Measurements from ENCODE around the gene FXYD4. TPM values are rescaled to one million over a fixed set of nuclear protein-coding genes. Genes with fewer than 3 reads are reported as not detected.
"Not testable (repeated sequence)": the region's sequence is repeated elsewhere in the genome, so short reads cannot be mapped to it uniquely, and the experiment has no call there.

Gene FXYD4
- total RNA-seq, 4 donors from 2014 or later: not detected

DNA sequence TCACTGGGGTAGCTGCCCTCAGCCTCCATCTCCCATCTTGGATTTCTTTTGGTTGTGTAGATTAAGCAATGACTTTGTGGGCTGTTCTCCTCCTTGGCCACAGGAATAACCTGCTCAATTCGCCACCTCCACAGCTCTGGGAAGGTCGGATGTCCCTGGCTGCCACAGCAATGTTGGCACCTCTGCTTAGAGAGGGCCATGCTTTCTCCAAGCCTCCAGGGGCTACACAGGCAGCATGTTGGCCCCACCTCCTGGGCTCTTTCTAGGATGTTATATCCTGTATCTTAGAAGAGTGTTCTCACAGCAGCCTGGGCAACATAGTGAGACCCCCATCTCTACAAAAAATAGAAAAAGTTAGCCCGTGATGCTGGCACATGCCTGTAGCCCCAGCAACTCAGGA lies 35.4 kb upstream of the FXYD4 start:
- TF ChIP-seq, protein P1, sequence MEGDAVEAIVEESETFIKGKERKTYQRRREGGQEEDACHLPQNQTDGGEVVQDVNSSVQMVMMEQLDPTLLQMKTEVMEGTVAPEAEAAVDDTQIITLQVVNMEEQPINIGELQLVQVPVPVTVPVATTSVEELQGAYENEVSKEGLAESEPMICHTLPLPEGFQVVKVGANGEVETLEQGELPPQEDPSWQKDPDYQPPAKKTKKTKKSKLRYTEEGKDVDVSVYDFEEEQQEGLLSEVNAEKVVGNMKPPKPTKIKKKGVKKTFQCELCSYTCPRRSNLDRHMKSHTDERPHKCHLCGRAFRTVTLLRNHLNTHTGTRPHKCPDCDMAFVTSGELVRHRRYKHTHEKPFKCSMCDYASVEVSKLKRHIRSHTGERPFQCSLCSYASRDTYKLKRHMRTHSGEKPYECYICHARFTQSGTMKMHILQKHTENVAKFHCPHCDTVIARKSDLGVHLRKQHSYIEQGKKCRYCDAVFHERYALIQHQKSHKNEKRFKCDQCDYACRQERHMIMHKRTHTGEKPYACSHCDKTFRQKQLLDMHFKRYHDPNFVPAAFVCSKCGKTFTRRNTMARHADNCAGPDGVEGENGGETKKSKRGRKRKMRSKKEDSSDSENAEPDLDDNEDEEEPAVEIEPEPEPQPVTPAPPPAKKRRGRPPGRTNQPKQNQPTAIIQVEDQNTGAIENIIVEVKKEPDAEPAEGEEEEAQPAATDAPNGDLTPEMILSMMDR (IDR thresholded peaks at IDR 0.05): no peak
- TF ChIP-seq POLR2A (IDR thresholded peaks at IDR 0.05): no peak
- Histone ChIP-seq H3K4me1 (peaks cover 5 to 21% (median 9%) of the 10 kb centered on the region in 3 donors), H3K9me3 (no peaks in the 10 kb centered on the region), H3K27me3 (peaks cover 0 to 36% (median 0%) of the 10 kb centered on the region in 4 donors), H3K27ac (no peak overlapping the region), H3K36me3 (no peaks in the 10 kb centered on the region), H3K4me3 (no peak overlapping the region)
- intact Hi-C loops (cut with DNase I): no loop called here
- 83 to 100% methylated on average over 1 of the region's 3 CpGs for WGBS, 2 donors
- no peak for DNase-seq

DNA sequence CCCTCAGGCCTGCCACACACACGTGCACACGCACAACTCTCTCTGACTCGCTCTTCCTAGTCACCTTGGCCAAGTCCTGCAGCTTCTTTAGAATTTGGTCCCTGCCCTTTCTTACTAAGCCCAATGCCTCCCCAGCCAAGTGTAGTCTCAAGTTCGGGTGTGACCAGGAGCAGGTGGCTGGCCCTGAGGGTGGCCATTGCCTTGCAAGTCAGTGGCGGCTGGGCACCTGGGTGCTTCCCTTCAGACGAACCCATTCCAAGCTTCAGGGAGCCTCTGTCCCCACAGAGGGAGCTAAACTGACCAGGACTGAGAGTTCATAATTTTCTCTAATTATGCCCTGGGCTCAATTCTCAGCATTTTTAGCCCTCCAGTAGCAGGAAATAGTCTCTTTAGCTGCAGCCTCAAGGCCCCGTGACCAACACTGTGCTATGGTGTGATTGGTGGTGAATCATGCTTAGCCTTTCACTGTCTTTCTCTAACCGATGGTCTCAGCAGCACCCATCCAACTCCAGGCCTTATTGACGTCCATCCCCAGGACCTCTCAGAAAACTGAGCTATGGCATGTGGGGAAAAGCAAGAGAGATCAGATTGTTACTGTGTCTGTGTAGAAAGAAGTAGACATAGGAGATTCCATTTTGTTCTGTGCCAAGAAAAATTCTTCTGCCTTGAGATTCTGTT lies 34.7 kb upstream of the FXYD4 start:
- Histone ChIP-seq H3K36me3 (no peaks in the 10 kb centered on the region), H3K4me1 (peaks cover 6 to 24% (median 12%) of the 10 kb centered on the region in 3 donors), H3K27ac (no peak overlapping the region), H3K27me3 (peaks cover 0 to 36% (median 0%) of the 10 kb centered on the region in 4 donors), H3K9me3 (no peaks in the 10 kb centered on the region), H3K4me3 (no peak overlapping the region)
- DNase-seq: no peak
- intact Hi-C loops (cut with DNase I): no loop called here
- TF ChIP-seq, protein P1 (IDR thresholded peaks at IDR 0.05): no peak
- no peak for TF ChIP-seq POLR2A (IDR thresholded peaks at IDR 0.05)
- WGBS, 2 donors: 77 to 82% methylated on average over 8 to 9 of the region's 9 CpGs

- 38 to 59% methylated on average over 6 of the region's 9 CpGs for WGBS, 2 donors
- H3K9me3 ChIP-seq; intact Hi-C loops (cut with DNase I); H3K4me3 ChIP-seq; H3K27ac ChIP-seq; DNase-seq; H3K36me3 ChIP-seq: not testable (repeated sequence)
- Histone ChIP-seq H3K4me1 (peaks cover 6 to 24% (median 12%) of the 10 kb centered on the region in 3 donors), H3K27me3 (peaks cover 0 to 34% (median 0%) of the 10 kb centered on the region in 4 donors)
Measured at GRCh38 chr10:43337536-43337935, 33.9 kb upstream of the FXYD4 start.

- H3K27me3 ChIP-seq: peaks cover 0 to 31% (median 0%) of the 10 kb centered on the region in 4 donors
- no peak overlapping the region for H3K27ac ChIP-seq
- no peaks in the 10 kb centered on the region for H3K9me3 ChIP-seq
- H3K4me3 ChIP-seq: no peak overlapping the region
- 36 to 42% methylated on average over 3 to 9 of the region's 12 CpGs for WGBS, 2 donors
- H3K4me1 ChIP-seq: peaks cover 6 to 24% (median 12%) of the 10 kb centered on the region in 3 donors
- TF ChIP-seq, protein P1 (IDR thresholded peaks at IDR 0.05): no peak
- H3K36me3 ChIP-seq: no peaks in the 10 kb centered on the region
- DNase-seq: no peak
- intact Hi-C loops (cut with DNase I): no loop called here
Measured at GRCh38 chr10:43338117-43338516, 33.3 kb upstream of the FXYD4 start.

DNA sequence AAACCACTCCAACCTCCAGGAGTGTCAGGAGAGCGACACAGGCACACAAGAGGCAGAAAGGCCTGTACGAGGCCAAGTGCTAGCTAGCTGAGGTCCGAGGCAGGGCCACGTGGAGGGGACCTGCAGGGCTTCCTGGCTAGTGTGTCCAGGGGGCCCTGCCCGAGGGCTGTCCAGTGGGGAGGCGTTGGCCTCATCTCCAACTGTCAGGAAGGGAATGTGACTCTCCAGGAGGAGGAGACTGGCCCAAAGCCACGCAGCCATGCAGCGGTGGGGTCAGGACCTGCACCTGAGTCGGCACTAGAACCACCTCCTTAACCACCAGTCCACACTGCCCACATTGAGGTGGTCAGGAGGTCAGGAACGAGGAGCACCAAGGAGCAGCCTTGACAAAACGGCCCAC lies 32.3 kb upstream of the FXYD4 start:
- no peak for TF ChIP-seq POLR2A (IDR thresholded peaks at IDR 0.05)
- TF ChIP-seq, protein P1 (IDR thresholded peaks at IDR 0.05): no peak
- intact Hi-C loops (cut with DNase I): no loop called here
- Histone ChIP-seq H3K27me3 (peaks cover 0 to 31% (median 0%) of the 10 kb centered on the region in 4 donors), H3K27ac (no peak overlapping the region), H3K4me1 (peaks cover 6 to 30% (median 12%) of the 10 kb centered on the region in 3 donors), H3K9me3 (no peaks in the 10 kb centered on the region), H3K36me3 (no peaks in the 10 kb centered on the region), H3K4me3 (no peak overlapping the region)
- 62 to 67% methylated on average over 6 to 9 of the region's 11 CpGs for WGBS, 2 donors
- DNase-seq: no peak
